Caco-2 (cell line): ENCODE results near the gene BANK1. TPM values are rescaled to one million over a fixed set of nuclear protein-coding genes. Genes with fewer than 3 reads are reported as not detected.

Experiments
- BruUV-seq: library from RNA; stranded (reverse); fragments of 400-500 nt; replicated peaks from 2 replicates; lab custom pipeline; 2021; lab: Mats Ljungman, UMichigan
- CTCF ChIA-PET: fragments of 300-600 bp; sonication (Branson Sonifier 250); formaldehyde crosslinking; loops from one replicate; lab custom pipeline; 2022; ENCODE audit warnings: antibody characterized with exemption; lab: Charles Lee
- POLR2A ChIA-PET: fragments of 300-600 bp; sonication (Branson Sonifier 250); formaldehyde crosslinking; loops from one replicate; lab custom pipeline; 2022; ENCODE audit warnings: antibody characterized with exemption; lab: Charles Lee
- DNase-seq, 2 experiments: peaks; one replicate each; pipeline versions ENCODE4 v3.0.0 to v3.0.0-alpha.2; 2020 to 2022
- H3K27me3 ChIP-seq: replicated peaks from 2 replicates; pipeline ENCODE4 v1.6.0; 2011; ENCODE audit warnings: low read length; ENCODE audit not compliant: control insufficient read depth, insufficient read depth
- H3K36me3 ChIP-seq: 2 replicates; pipeline ENCODE4 v1.5.1; 2011; ENCODE audit warnings: low read length; ENCODE audit not compliant: control insufficient read depth, insufficient read depth
- H3K4me1 ChIP-seq: fragments of 250-450 bp; sonication (Bioruptor Pico); 2 replicates; pipeline ENCODE4 v1.5.1; 2020; ENCODE audit warnings: mild to moderate bottlenecking
- H3K4me3 ChIP-seq: 2 replicates; pipeline ENCODE4 v1.5.1; 2011; ENCODE audit warnings: low read depth, mild to moderate bottlenecking, control low read depth, low read length
- H3K9me3 ChIP-seq: fragments of 250-450 bp; sonication (Bioruptor Pico); 2 replicates; pipeline ENCODE4 v1.5.1; 2020; ENCODE audit warnings: mild to moderate bottlenecking, moderate library complexity
- H3K27ac Mint-ChIP-seq: one replicate; pipeline ENCODE4 v1.8.0; 2022; ENCODE audit warnings: mixed read lengths; ENCODE audit not compliant: unreplicated experiment
- H3K27me3 Mint-ChIP-seq: one replicate; pipeline ENCODE4 v1.8.0; 2022; ENCODE audit warnings: mixed read lengths; ENCODE audit not compliant: insufficient read depth, unreplicated experiment
- H3K36me3 Mint-ChIP-seq: one replicate; pipeline ENCODE4 v1.8.0; 2022; ENCODE audit warnings: mild to moderate bottlenecking, mixed read lengths; ENCODE audit not compliant: insufficient read depth, unreplicated experiment
- H3K4me1 Mint-ChIP-seq: one replicate; pipeline ENCODE4 v1.8.0; 2022; ENCODE audit warnings: low read depth, mixed read lengths; ENCODE audit not compliant: unreplicated experiment
- H3K4me3 Mint-ChIP-seq: one replicate; pipeline ENCODE4 v1.8.0; 2022; ENCODE audit warnings: mild to moderate bottlenecking, moderate library complexity, mixed read lengths; ENCODE audit not compliant: unreplicated experiment
- H3K9me3 Mint-ChIP-seq: one replicate; pipeline ENCODE4 v1.8.0; 2022; ENCODE audit warnings: mixed read lengths; ENCODE audit not compliant: unreplicated experiment
- intact Hi-C: fragments of 100-400 bp; cut with micrococcal nuclease; formaldehyde crosslinking; loops from one replicate; pipeline ENCODE4 v1.10.0; 2022; ENCODE audit not compliant: unreplicated experiment
- total RNA-seq: library from RNA; stranded (reverse); gene quantifications from 2 replicates; pipeline ENCODE4 v1.2.3, GENCODE V29; 2022
- TF ChIP-seq, protein P1 (sequence below), 2 experiments: fragments of 200-600 bp in 1 of 2; IDR thresholded peaks; 1 replicate in 1 of 2; 2 replicates in 1 of 2; pipeline versions ENCODE4 v1.5.1 to v1.8.0; 2011 to 2022; ENCODE audit warnings: antibody characterized with exemption in 1 of 2, control low read depth in 1 of 2, inconsistent platforms in 1 of 2, low read depth in 1 of 2, low read length in 1 of 2, mild to moderate bottlenecking in 1 of 2, moderate library complexity in 1 of 2; ENCODE audit not compliant: insufficient read depth in 1 of 2, severe bottlenecking in 1 of 2, unreplicated experiment in 1 of 2

BANK1 gene
- total RNA-seq, 1 experiment from 2014 or later = 5.7 TPM

DNA sequence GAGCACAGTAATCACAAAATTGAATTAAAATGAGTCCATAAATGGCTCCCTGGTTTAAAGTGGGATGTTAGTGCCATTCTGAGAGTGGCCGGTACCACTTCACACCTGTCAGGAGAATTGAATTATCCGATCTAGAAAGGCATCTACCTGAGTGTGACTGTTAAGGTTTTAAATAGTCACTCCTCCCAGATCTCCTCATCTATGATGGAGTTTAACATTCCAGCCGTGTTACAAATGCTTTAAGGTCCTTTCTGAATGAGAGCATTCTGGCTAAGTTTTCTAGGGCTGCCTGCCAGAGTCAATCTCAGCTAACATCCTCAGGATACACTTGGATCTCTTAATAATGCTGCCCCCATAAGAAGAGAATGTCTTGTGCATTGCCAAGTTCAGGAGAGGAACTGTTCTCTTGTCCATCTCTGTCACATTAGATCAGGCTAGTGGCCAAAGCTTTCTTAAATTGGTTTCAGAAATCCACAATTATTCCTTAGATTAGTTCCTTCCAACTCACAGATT is 323.6 kb downstream of the BANK1 start:
- TF ChIP-seq, protein P1, sequence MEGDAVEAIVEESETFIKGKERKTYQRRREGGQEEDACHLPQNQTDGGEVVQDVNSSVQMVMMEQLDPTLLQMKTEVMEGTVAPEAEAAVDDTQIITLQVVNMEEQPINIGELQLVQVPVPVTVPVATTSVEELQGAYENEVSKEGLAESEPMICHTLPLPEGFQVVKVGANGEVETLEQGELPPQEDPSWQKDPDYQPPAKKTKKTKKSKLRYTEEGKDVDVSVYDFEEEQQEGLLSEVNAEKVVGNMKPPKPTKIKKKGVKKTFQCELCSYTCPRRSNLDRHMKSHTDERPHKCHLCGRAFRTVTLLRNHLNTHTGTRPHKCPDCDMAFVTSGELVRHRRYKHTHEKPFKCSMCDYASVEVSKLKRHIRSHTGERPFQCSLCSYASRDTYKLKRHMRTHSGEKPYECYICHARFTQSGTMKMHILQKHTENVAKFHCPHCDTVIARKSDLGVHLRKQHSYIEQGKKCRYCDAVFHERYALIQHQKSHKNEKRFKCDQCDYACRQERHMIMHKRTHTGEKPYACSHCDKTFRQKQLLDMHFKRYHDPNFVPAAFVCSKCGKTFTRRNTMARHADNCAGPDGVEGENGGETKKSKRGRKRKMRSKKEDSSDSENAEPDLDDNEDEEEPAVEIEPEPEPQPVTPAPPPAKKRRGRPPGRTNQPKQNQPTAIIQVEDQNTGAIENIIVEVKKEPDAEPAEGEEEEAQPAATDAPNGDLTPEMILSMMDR (IDR thresholded peaks at IDR 0.05; ENCODE audit: insufficient read depth in 1 of 2, low read depth in 1 of 2, low read length in 1 of 2, severe bottlenecking in 1 of 2, unreplicated experiment in 1 of 2) = no peak
- Histone ChIP-seq H3K4me3 (no peak overlapping the region), H3K27me3 (no peaks in the 10 kb centered on the region), H3K4me1 (no peaks in the 10 kb centered on the region), H3K9me3 (no peaks in the 10 kb centered on the region), H3K36me3 (no peaks in the 10 kb centered on the region)
- H3K27me3 Mint-ChIP-seq = peaks cover 2% of the 10 kb centered on the region
- CTCF ChIA-PET = no interaction called here
- DNase-seq = no peak
- no peaks in the 10 kb centered on the region for H3K4me1 Mint-ChIP-seq
- no TSS peak for BruUV-seq
- POLR2A ChIA-PET = no interaction called here
- no peaks in the 10 kb centered on the region for H3K9me3 Mint-ChIP-seq
- H3K27ac Mint-ChIP-seq = no peak overlapping the region
- intact Hi-C loops = no loop called here
- H3K4me3 Mint-ChIP-seq = no peak overlapping the region
- no peaks in the 10 kb centered on the region for H3K36me3 Mint-ChIP-seq

DNA sequence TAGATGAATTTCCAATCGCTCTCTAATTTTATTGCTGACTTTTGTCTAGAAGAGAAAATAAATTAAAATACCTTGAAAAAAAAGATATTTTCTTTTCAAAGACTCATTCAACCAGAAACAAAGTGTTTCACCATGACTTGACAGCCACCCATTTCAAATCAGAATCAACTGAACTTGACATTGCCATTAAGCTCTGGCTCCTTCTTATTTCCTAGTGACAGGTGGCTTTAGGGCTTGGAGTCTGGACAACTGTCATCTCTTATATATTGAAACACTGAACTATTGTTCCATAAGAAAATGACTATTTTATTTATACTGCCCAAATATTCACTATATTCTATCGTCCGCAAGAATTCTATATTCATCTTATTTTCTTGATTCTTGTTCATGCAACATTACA is 325.6 kb downstream of the BANK1 start:
- TF ChIP-seq, protein P1 (IDR thresholded peaks at IDR 0.05; ENCODE audit: insufficient read depth in 1 of 2, low read depth in 1 of 2, low read length in 1 of 2, severe bottlenecking in 1 of 2, unreplicated experiment in 1 of 2) = no peak
- no peaks in the 10 kb centered on the region for H3K27me3 ChIP-seq
- no peaks in the 10 kb centered on the region for H3K4me1 Mint-ChIP-seq
- ChIA-PET CTCF (no interaction called here), POLR2A (no interaction called here)
- no peaks in the 10 kb centered on the region for H3K36me3 ChIP-seq
- no TSS peak for BruUV-seq
- peaks cover 2% of the 10 kb centered on the region for H3K27me3 Mint-ChIP-seq
- no peak overlapping the region for H3K27ac Mint-ChIP-seq
- no peak overlapping the region for H3K4me3 ChIP-seq
- no peaks in the 10 kb centered on the region for H3K36me3 Mint-ChIP-seq
- no peak overlapping the region for H3K4me3 Mint-ChIP-seq
- intact Hi-C loops = no loop called here
- no peaks in the 10 kb centered on the region for H3K4me1 ChIP-seq
- DNase-seq = no peak
- H3K9me3 ChIP-seq = peaks cover 3% of the 10 kb centered on the region; the same call in 1 of the 2 replicates
- H3K9me3 Mint-ChIP-seq = peaks cover 6% of the 10 kb centered on the region

DNA sequence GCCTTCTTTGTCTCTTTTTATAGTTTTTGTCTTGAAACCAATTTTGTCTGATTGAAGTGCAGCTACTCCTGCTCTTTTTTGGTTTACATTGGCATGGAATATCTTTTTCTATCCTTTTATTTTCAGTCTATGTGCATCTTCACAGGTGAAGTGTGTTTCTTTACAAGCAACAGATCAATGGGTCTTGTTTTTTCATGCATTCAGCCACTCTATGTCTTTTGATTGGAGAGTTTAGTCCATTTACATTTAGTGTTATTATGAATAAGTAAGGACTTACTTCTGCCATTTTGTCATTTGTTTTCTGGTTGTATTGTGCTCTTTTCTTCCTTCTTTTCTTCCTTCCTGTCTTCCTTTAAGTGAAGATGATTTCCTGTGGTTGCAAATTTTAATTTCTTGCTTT is 330.3 kb downstream of the BANK1 start:
- H3K9me3 Mint-ChIP-seq = peaks cover 12% of the 10 kb centered on the region
- Histone ChIP-seq H3K9me3 (peaks cover 12% of the 10 kb centered on the region), H3K4me1 (no peaks in the 10 kb centered on the region), H3K36me3 (no peaks in the 10 kb centered on the region), H3K4me3 (no peak overlapping the region), H3K27me3 (no peaks in the 10 kb centered on the region)
- CTCF ChIA-PET = no interaction called here
- peaks cover 2% of the 10 kb centered on the region for H3K27me3 Mint-ChIP-seq
- BruUV-seq = no TSS peak
- H3K36me3 Mint-ChIP-seq = no peaks in the 10 kb centered on the region
- intact Hi-C loops = no loop called here
- POLR2A ChIA-PET = no interaction called here
- H3K4me1 Mint-ChIP-seq = no peaks in the 10 kb centered on the region
- TF ChIP-seq, protein P1 (IDR thresholded peaks at IDR 0.05; ENCODE audit: insufficient read depth in 1 of 2, low read depth in 1 of 2, low read length in 1 of 2, severe bottlenecking in 1 of 2, unreplicated experiment in 1 of 2) = no peak
- H3K4me3 Mint-ChIP-seq = no peak overlapping the region
- DNase-seq = no peak
- H3K27ac Mint-ChIP-seq = no peak overlapping the region
